ENCODE results near the gene H2BK1.

GRCh38 chr7:151188252-151188542, 22.1 kb downstream of the H2BK1 start:
- TF ChIP-seq POLR2AphosphoS5 (IDR thresholded peaks at IDR 0.05) (no peak), CTCF (IDR thresholded peaks at IDR 0.05) (no peak), POLR2A (IDR thresholded peaks at IDR 0.05) (no peak)
